GM12878 (cell line): Measurements from ENCODE around the gene CD2BP2. TPM values are rescaled to one million over a fixed set of nuclear protein-coding genes. Genes with fewer than 3 reads are reported as not detected.
"Not testable (repeated sequence)": the region's sequence is repeated elsewhere in the genome, so short reads cannot be mapped to it uniquely, and the experiment has no call there.

ENCODE experiments used
- ATAC-seq: fragments of 200-7000 bp; cut with Tn5 transposase; 3 replicates; pipeline ENCODE4 v1.9.1; 2020; ENCODE audit warnings: mild to moderate bottlenecking, moderate library complexity
- BruUV-seq: library from RNA; stranded (reverse); fragments of 400-500 nt; replicated peaks from 2 replicates; lab custom pipeline; 2021; lab: Mats Ljungman, UMichigan
- CTCF ChIA-PET: fragments of 300-600 bp; sonication (Branson Sonifier 250); formaldehyde crosslinking; extraction: SDS; loops from one replicate; lab custom pipeline; 2021; ENCODE audit warnings: inconsistent platforms; lab: Yijun Ruan, JAX
- POLR2A ChIA-PET: fragments of 350-600 bp; formaldehyde crosslinking; extraction: SDS; loops from one replicate; lab custom pipeline; 2021; ENCODE audit warnings: inconsistent platforms; lab: Charles Lee
- RAD21 ChIA-PET: fragments of 300-600 bp; sonication (Branson Sonifier 250); formaldehyde crosslinking; loops from one replicate; lab custom pipeline; 2023; ENCODE audit warnings: antibody characterized with exemption; ENCODE audit not compliant: unreplicated experiment; lab: Charles Lee
- SMC1A ChIA-PET: fragments of 300-600 bp; sonication (Branson Sonifier 250); formaldehyde crosslinking; loops from one replicate; lab custom pipeline; 2023; ENCODE audit not compliant: unreplicated experiment, uncharacterized antibody; lab: Charles Lee
- DNase-seq: peaks from one replicate; pipeline ENCODE4 v3.0.0-alpha.2; 2011; ENCODE audit warnings: low read depth, low spot score
- FAIRE-seq: peaks from 3 replicates; lab custom pipeline; 2011; peaks lifted over from hg19 to GRCh38; lab: Jason Lieb, UNC
- H2AFZ ChIP-seq: 2 replicates; pipeline ENCODE4 v1.6.0; 2011; ENCODE audit warnings: low read depth, low read length, control low read depth; ENCODE audit not compliant: control insufficient read depth
- H3K27ac ChIP-seq: 2 replicates; pipeline ENCODE4 v1.5.1; 2011; ENCODE audit warnings: control low read depth; ENCODE audit not compliant: control insufficient read depth, insufficient read depth
- H3K27me3 ChIP-seq, 2 experiments: replicated peaks in 1 of 2; 2 replicates each; pipeline versions ENCODE4 v1.6.0 to v1.6.1; 2011; ENCODE audit warnings: low read length in 1 of 2; ENCODE audit not compliant: control insufficient read depth in 2 of 2, insufficient read depth in 2 of 2
- H3K36me3 ChIP-seq, 2 experiments: 2 replicates each; pipeline ENCODE4 v1.5.1; 2011; ENCODE audit warnings: low read length in 1 of 2; ENCODE audit not compliant: control insufficient read depth in 2 of 2, insufficient read depth in 2 of 2
- H3K4me1 ChIP-seq: 2 replicates; pipeline ENCODE4 v1.6.1; 2011; ENCODE audit warnings: mild to moderate bottlenecking, low read length, moderate library complexity, mixed read lengths; ENCODE audit not compliant: control insufficient read depth, insufficient read depth
- H3K4me2 ChIP-seq: 2 replicates; pipeline ENCODE4 v1.6.0; 2011; ENCODE audit warnings: control low read depth; ENCODE audit not compliant: control insufficient read depth, insufficient read depth
- H3K4me3 ChIP-seq: fragments of 200-600 bp; sonication (generic); 2 replicates; pipeline ENCODE4 v1.5.1; 2016
- H3K79me2 ChIP-seq: 2 replicates; pipeline ENCODE4 v1.6.0; 2011; ENCODE audit warnings: low read length; ENCODE audit not compliant: control insufficient read depth, insufficient read depth
- H3K9ac ChIP-seq: 2 replicates; pipeline ENCODE4 v1.8.0; 2011; ENCODE audit warnings: low read length, control low read depth, mixed read lengths; ENCODE audit not compliant: control insufficient read depth, insufficient read depth
- H3K9me3 ChIP-seq: replicated peaks from 3 replicates; pipeline ENCODE4 v1.5.1; 2011; ENCODE audit warnings: mild to moderate bottlenecking, low read length; ENCODE audit not compliant: control insufficient read depth, insufficient read depth
- H4K20me1 ChIP-seq: 2 replicates; pipeline ENCODE4 v1.6.0; 2011; ENCODE audit not compliant: control insufficient read depth, insufficient read depth
- BCL11A ChIP-seq: IDR thresholded peaks from 2 replicates; pipeline ENCODE4 v1.6.1; 2011; ENCODE audit warnings: low read depth, low read length
- USF1 ChIP-seq: IDR thresholded peaks from 2 replicates; pipeline ENCODE4 v1.6.1; 2011; ENCODE audit warnings: borderline replicate concordance, low read depth, mild to moderate bottlenecking, moderate library complexity, mixed read lengths, low read length; ENCODE audit not compliant: insufficient read depth; ENCODE audit errors: extremely low read length
- YY1 ChIP-seq: IDR thresholded peaks from 2 replicates; pipeline ENCODE4 v1.6.1; 2011; ENCODE audit warnings: low read depth, mild to moderate bottlenecking, low read length
- WGBS: methylation state at CpG from one replicate; pipeline ENCODE4 v1.1.6; 2016; ENCODE audit warnings: low lambda C conversion rate; ENCODE audit not compliant: insufficient replicate concordance, insufficient coverage; ENCODE audit errors: missing lambda C conversion rate; 5-methylcytosine and 5-hydroxymethylcytosine counted together
- in situ Hi-C: fragments of 300-500 bp; cut with MboI; formaldehyde crosslinking; loops from 9 replicates; pipeline ENCODE4 v1.14.3; 2018; ENCODE audit warnings: mixed read lengths
- intact Hi-C: fragments of 100-400 bp; cut with micrococcal nuclease; formaldehyde crosslinking; loops from one replicate; pipeline ENCODE4 v1.14.2; 2022; ENCODE audit not compliant: unreplicated experiment
- polyA plus RNA-seq, 11 experiments: library from polyadenylated mRNA; depleted of rRNA in 4 of 11; unstranded in 6 of 11; stranded (reverse) in 5 of 11; fragments of >200 nt; fragmentation: Nextera tagmentation in 4 of 11; fragmentation: Illumina TruSeq in 1 of 11; extraction: Ambion mirVana in 4 of 11; extraction: Trizol in 1 of 11; gene quantifications; 1 replicate in 1 of 11; 2 replicates in 10 of 11; pipeline versions ENCODE4 v1.2.1 to v1.2.3, GENCODE V29; 2011 to 2016; ENCODE audit warnings: inconsistent platforms in 2 of 11, missing spikeins in 2 of 11, low read depth in 1 of 11
- total RNA-seq, 4 experiments: library from RNA; depleted of rRNA in 3 of 4; stranded (reverse); fragments of >200 nt in 3 of 4; fragmentation: Illumina TruSeq in 1 of 4; extraction: Trizol in 1 of 4; gene quantifications; 2 replicates each; pipeline versions ENCODE4 v1.2.1 to v1.2.3, GENCODE V29; 2013 to 2021

Gene CD2BP2
- total and polyA plus RNA-seq, 10 of the 15 experiments (the other 5 are each of a cell fraction or from before 2014, with no cell fraction given), result 3.3 to 47.9 (median 31.8) TPM

GRCh38 chr16:30397056-30397455 is 41.9 kb upstream of the CD2BP2 start:
- SMC1A ChIA-PET, result interaction anchor here (1.5 to 1.6 kb wide), 2 partner anchors 12 to 139 kb away, joined by 3 to 5 read pairs; no protein-coding TSS in a partner anchor
- H3K79me2 ChIP-seq, result peaks cover 5% of the 10 kb centered on the region
- in situ Hi-C loops (no loop called here), intact Hi-C loops (no loop called here)
- no peaks in the 10 kb centered on the region for H3K9me3 ChIP-seq
- CTCF ChIA-PET, result interaction anchor here (1.0 to 1.6 kb wide), 4 partner anchors 9 to 306 kb away, joined by 3 to 5 read pairs (median 3); partner anchors contain the start of gene TBX6
- no peak overlapping the region for H3K9ac ChIP-seq
- H3K27me3 ChIP-seq, result no peaks in the 10 kb centered on the region
- no peak overlapping the region for H3K27ac ChIP-seq
- FAIRE-seq (no peak), DNase-seq (no peak), ATAC-seq (no peak)
- H4K20me1 ChIP-seq, result no peaks in the 10 kb centered on the region
- 76% methylated on average over 4 of the region's 4 CpGs for WGBS
- no peak overlapping the region for H3K4me3 ChIP-seq
- no TSS peak for BruUV-seq
- TF ChIP-seq BCL11A (no peak), USF1 (no peak), YY1 (no peak)
- no peak overlapping the region for H3K4me2 ChIP-seq
- peaks cover 13% of the 10 kb centered on the region for H3K4me1 ChIP-seq
- POLR2A ChIA-PET, result interaction anchor here (0.6 to 3.1 kb wide), 5 partner anchors 10 to 637 kb away, joined by 3 to 25 read pairs (median 5); partner anchors contain the start of genes SEPTIN1 and STX4
- H2AFZ ChIP-seq, result no peak overlapping the region
- H3K36me3 ChIP-seq, result peaks cover 0 to 2% of the 10 kb centered on the region in 2 experiments; a peak in 3 of 4 replicates
- RAD21 ChIA-PET, result interaction anchor here (1.2 to 2.4 kb wide), 3 partner anchors 11 to 40 kb away, joined by 6 to 32 read pairs (median 6); partner anchors contain the start of gene ZNF771

GRCh38 chr16:30396627-30397026 is 41.5 kb upstream of the CD2BP2 start:
- FAIRE-seq, H2AFZ ChIP-seq, H4K20me1 ChIP-seq, H3K36me3 ChIP-seq, H3K79me2 ChIP-seq, ATAC-seq, in situ Hi-C loops, intact Hi-C loops, H3K27me3 ChIP-seq, BruUV-seq, H3K9me3 ChIP-seq, H3K4me3 ChIP-seq, H3K9ac ChIP-seq, H3K27ac ChIP-seq, DNase-seq, H3K4me2 ChIP-seq: not testable (repeated sequence)
- WGBS, result 98% methylated on average over 3 of the region's 4 CpGs
- ChIA-PET CTCF (interaction anchor here (0.9 to 3.3 kb wide), 8 partner anchors 9 to 202 kb away, joined by 3 to 29 read pairs (median 3); partner anchors contain the start of genes SEPTIN1 and ZNF771), SMC1A (interaction anchor here (1.2 to 2.4 kb wide), 5 partner anchors 9 to 139 kb away, joined by 3 to 12 read pairs (median 9); partner anchors contain the start of genes SEPTIN1, TBC1D10B and ZNF771), POLR2A (interaction anchor here (0.6 to 3.1 kb wide), 6 partner anchors 9 to 637 kb away, joined by 3 to 25 read pairs (median 8); partner anchors contain the start of genes SEPTIN1, STX4 and ZNF771), RAD21 (interaction anchor here (0.9 to 2.4 kb wide), 4 partner anchors 12 to 42 kb away, joined by 3 to 32 read pairs (median 6); partner anchors contain the start of gene ZNF771)
- peaks cover 13% of the 10 kb centered on the region for H3K4me1 ChIP-seq
